ENCODE data around the gene PPP6R2. TPM values are rescaled to one million over a fixed set of nuclear protein-coding genes. Genes with fewer than 3 reads are reported as not detected.
"Not testable (repeated sequence)": the region's sequence is repeated elsewhere in the genome, so short reads cannot be mapped to it uniquely, and the experiment has no call there.

Gene PPP6R2
- polyA plus RNA-seq, 3 donors from 2014 or later, result 13.5 to 43.5 (median 19.6) TPM

GRCh38 chr22:50398831-50399648 lies 55.9 kb downstream of the PPP6R2 start:
- Mint-ChIP-seq H3K9me3 (no peaks in the 10 kb centered on the region), H3K36me3 (peaks cover 5 to 8% (median 6%) of the 10 kb centered on the region in 3 donors), H3K27ac (peak overlapping the region; percentile 84 to 91 (median 88)), H3K4me3 (peak overlapping the region in 3 of 5 donors; percentile 24 to 82 (median 63)), H3K4me1 (peaks cover 47 to 65% of the 10 kb centered on the region in 2 donors), H3K27me3 (ENCODE audit: low read depth in 3 of 3) (peaks cover 0 to 7% (median 0%) of the 10 kb centered on the region in 3 donors)
- peak in 2 of 3 donors; percentile 10 to 21 for DNase-seq

GRCh38 chr22:50399751-50400331 lies 56.7 kb downstream of the PPP6R2 start:
- Mint-ChIP-seq H3K4me1 (peaks cover 50 to 65% of the 10 kb centered on the region in 2 donors), H3K27ac (peak overlapping the region; percentile 84 to 91 (median 88)), H3K36me3 (peaks cover 4 to 7% (median 4%) of the 10 kb centered on the region in 3 donors), H3K9me3 (no peaks in the 10 kb centered on the region), H3K4me3 (peak overlapping the region; percentile 9 to 56 (median 23)), H3K27me3 (ENCODE audit: low read depth in 3 of 3) (peaks cover 0 to 7% (median 0%) of the 10 kb centered on the region in 3 donors)
- peak; percentile 26 to 32 (median 30) for DNase-seq

- Mint-ChIP-seq H3K9me3 (no peaks in the 10 kb centered on the region), H3K36me3 (peaks cover 0 to 3% (median 0%) of the 10 kb centered on the region in 3 donors), H3K4me1 (peaks cover 48 to 64% of the 10 kb centered on the region in 2 donors), H3K27ac (peak overlapping the region; percentile 84 to 91 (median 88)), H3K27me3 (ENCODE audit: low read depth in 3 of 3) (peaks cover 0 to 4% (median 0%) of the 10 kb centered on the region in 3 donors), H3K4me3 (peak overlapping the region in 4 of 5 donors; percentile 18 to 56 (median 34))
- DNase-seq, result no peak
These were observed 57.3 kb downstream of the PPP6R2 start for GRCh38 chr22:50400406-50400805.

DNA sequence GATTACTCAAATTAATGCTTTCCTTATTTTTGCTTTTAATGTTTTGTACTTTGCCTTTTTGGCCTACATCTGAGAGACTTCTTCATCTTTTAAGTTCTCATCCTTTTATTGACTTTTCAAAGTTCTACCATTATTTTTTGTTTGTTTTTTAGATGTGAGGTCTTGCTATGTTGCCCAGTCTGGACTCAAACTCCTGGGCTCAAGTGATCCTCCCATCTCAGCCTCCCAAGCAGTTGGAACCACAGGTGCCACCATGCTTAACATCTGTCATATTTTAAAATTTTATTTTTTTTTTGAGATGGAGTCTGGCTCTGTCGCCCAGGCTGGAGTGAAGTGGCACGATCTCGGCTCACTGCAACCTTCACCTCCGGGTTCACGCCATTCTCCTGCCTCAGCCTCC lies 57.8 kb downstream of the PPP6R2 start:
- peak overlapping the region in 2 of 5 donors; percentile 24 to 30 for H3K4me3 Mint-ChIP-seq
- H3K36me3 Mint-ChIP-seq, result peaks cover 0 to 3% (median 0%) of the 10 kb centered on the region in 3 donors
- peak overlapping the region; percentile 84 to 91 (median 88) for H3K27ac Mint-ChIP-seq
- peaks cover 0 to 5% (median 0%) of the 10 kb centered on the region in 3 donors for H3K27me3 Mint-ChIP-seq (ENCODE audit: low read depth in 3 of 3)
- no peak for DNase-seq
- peaks cover 48 to 67% of the 10 kb centered on the region in 2 donors for H3K4me1 Mint-ChIP-seq
- H3K9me3 Mint-ChIP-seq, result no peaks in the 10 kb centered on the region

- peaks cover 0 to 6% (median 0%) of the 10 kb centered on the region in 3 donors for H3K27me3 Mint-ChIP-seq (ENCODE audit: low read depth in 3 of 3)
- H3K9me3 Mint-ChIP-seq, result no peaks in the 10 kb centered on the region
- H3K27ac Mint-ChIP-seq, result peak overlapping the region in 5 of 6 donors; percentile 19 to 73 (median 48)
- H3K4me1 Mint-ChIP-seq, result peaks cover 46 to 66% of the 10 kb centered on the region in 2 donors
- H3K4me3 Mint-ChIP-seq, result no peak overlapping the region
- H3K36me3 Mint-ChIP-seq, result peaks cover 0 to 4% (median 3%) of the 10 kb centered on the region in 3 donors
- no peak for DNase-seq
These were observed 58.8 kb downstream of the PPP6R2 start for GRCh38 chr22:50401907-50402306.

- DNase-seq, result no peak
- peaks cover 39 to 58% of the 10 kb centered on the region in 2 donors for H3K4me1 Mint-ChIP-seq
- peaks cover 0 to 4% (median 0%) of the 10 kb centered on the region in 3 donors for H3K36me3 Mint-ChIP-seq
- H3K27ac Mint-ChIP-seq, result peak overlapping the region in 3 of 6 donors; percentile 30 to 80 (median 59)
- H3K9me3 Mint-ChIP-seq, result no peaks in the 10 kb centered on the region
- H3K27me3 Mint-ChIP-seq (ENCODE audit: low read depth in 3 of 3), result peaks cover 0 to 6% (median 0%) of the 10 kb centered on the region in 3 donors
- no peak overlapping the region for H3K4me3 Mint-ChIP-seq
These were observed 60.6 kb downstream of the PPP6R2 start for GRCh38 chr22:50403701-50404101.

DNA sequence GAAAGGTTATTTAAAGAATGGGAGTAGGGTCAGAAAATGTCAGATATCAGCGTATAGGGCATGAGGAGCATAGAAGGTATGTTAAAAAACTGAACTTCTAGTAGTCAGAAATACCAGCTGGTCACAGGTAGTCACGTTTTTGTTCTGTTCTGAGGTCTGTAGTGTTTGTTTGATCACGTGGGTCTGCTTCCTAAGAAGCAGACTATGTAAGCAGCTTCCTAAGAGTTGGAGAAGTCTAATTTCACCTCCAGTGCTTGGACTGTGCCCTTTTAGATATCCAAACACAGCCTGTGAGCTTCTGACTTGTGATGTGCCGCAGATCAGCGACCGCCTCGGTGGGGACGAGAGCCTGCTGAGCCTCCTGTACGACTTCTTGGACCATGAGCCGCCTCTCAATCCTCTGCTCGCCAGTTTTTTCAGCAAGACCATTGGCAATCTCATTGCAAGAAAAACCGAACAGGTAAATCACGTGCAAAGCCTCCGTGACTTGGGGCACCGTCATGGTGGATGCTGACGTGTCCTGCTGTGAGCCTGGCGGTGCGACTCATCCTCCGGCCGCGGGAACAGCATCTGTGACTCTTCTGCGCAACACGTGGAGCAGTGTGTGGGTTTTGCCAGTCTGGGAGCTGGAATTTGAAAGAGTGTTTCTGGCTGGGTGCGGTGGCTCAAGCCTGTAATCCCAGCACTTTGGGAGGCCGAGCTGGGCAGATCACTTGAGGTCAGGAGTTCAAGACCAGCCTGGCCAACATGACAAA lies 63.5 kb downstream of the PPP6R2 start:
- H3K4me1 Mint-ChIP-seq, result peaks cover 19 to 34% of the 10 kb centered on the region in 2 donors

DNA sequence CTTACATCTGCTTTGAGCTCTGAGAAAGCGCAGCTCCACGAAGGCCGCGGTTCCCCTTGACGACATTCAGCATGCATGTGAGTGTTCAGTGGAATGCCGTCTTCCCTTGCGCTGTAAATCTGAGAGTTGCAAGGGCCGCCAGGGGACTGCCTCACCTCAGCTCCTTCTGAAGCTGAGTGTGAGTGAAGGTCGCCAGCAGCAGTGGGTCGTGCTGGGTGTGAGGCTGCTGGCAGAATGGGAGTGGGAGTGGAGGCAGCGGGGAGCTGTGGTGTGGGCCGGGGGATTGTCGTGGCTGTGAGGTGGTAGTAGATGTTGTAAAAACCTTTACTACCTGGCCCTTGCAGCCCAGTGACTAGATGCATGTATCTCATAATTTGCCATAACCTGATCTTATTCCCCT lies 65.2 kb downstream of the PPP6R2 start:
- Mint-ChIP-seq H3K36me3 (peaks cover 0 to 4% (median 0%) of the 10 kb centered on the region in 3 donors), H3K4me3 (no peak overlapping the region), H3K27ac (peak overlapping the region in 3 of 6 donors; percentile 18 to 70 (median 53)), H3K4me1 (peaks cover 15 to 19% of the 10 kb centered on the region in 2 donors), H3K27me3 (ENCODE audit: low read depth in 3 of 3) (peaks cover 0 to 4% (median 0%) of the 10 kb centered on the region in 3 donors), H3K9me3 (no peaks in the 10 kb centered on the region)
- no peak for DNase-seq

More for the DNA sequence above, 63.5 kb downstream of the PPP6R2 start:
- H3K9me3 Mint-ChIP-seq, result no peaks in the 10 kb centered on the region
- H3K36me3 Mint-ChIP-seq, result peaks cover 0 to 4% (median 0%) of the 10 kb centered on the region in 3 donors
- H3K27me3 Mint-ChIP-seq (ENCODE audit: low read depth in 3 of 3), result peaks cover 0 to 4% (median 0%) of the 10 kb centered on the region in 3 donors
- DNase-seq, result no peak
- no peak overlapping the region for H3K4me3 Mint-ChIP-seq
- H3K27ac Mint-ChIP-seq, result peak overlapping the region; percentile 13 to 91 (median 81)

DNA sequence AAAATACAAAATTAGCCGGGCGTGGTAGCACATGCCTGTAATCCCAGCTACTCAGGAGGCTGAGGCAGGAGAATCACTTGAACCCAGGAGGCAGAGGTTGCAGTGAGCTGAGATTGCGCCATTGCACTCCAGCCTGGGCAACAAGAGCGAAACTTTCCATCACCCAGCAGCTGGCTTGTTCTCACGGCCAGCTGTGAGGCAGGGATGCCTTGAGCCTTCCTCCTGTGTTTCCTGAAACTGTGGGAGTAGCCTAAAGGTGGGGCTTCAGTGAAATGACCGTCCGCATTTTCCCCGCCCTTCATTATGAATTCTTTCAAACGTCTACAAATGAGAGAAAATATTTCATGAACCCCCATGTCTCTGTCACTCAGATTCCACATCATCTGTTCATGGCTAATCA lies 65.8 kb downstream of the PPP6R2 start:
- H3K4me1 Mint-ChIP-seq, result peaks cover 11 to 14% of the 10 kb centered on the region in 2 donors
- H3K27ac Mint-ChIP-seq; H3K27me3 Mint-ChIP-seq (ENCODE audit: low read depth in 3 of 3); H3K9me3 Mint-ChIP-seq; DNase-seq; H3K36me3 Mint-ChIP-seq; H3K4me3 Mint-ChIP-seq: not testable (repeated sequence)

DNA sequence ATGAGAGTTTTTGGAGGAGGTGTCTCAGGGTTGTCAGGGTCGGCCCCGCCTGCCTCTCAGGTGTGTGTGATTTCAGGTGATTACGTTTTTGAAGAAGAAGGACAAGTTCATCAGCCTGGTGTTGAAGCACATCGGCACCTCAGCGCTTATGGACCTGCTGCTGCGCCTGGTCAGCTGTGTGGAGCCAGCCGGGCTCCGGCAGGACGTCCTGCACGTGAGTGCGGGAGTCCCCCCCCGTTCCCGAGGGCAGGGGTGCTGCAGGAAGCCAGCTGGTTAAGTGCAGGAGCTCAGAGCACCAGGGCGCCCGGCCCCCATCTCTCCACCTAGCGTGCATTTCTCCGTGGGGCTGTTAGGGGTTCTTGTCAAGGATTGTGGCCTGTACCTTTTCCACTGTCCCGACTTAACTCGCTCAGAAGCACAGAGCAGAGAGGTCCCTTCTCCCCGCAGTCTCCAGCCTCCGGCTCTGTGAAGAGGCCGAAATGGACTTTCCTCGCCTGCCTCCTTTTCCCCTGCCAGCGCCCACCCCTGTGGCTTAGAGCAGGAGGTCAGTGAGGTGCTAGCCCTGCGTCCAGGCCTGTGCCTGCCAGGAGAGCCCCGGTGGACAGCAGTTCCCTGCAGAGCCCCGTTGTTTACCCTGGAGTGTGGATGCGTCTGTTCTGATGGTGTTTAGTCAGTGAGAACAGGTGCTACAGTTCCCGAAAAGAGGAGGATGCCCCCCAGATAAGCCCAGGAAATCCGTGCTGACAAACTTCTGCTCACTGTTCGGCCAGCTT lies 71.5 kb downstream of the PPP6R2 start:
- Mint-ChIP-seq H3K36me3 (peaks cover 3 to 22% (median 5%) of the 10 kb centered on the region in 3 donors), H3K27ac (no peak overlapping the region), H3K9me3 (no peaks in the 10 kb centered on the region), H3K4me3 (no peak overlapping the region), H3K27me3 (ENCODE audit: low read depth in 3 of 3) (no peaks in the 10 kb centered on the region), H3K4me1 (no peaks in the 10 kb centered on the region)
- DNase-seq, result no peak

DNA sequence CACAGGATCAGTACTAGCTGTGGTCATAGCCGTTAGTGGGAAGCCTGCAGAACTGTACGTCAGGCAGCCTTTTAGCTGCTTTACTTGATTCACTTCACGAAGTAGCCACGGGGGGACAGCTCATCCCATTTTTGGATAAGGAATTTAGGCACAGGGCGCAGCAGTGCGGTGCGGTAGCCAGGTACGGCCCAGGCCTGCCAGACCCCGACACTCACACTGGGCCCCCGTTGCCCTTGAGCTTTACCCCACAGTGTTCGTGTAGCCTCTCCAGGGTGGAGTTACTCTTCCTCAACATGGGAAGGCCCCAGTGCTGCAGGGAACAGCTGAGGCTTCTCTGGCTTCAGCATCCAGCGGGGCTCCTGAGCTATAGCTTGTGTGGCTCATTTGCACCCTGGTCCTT lies 72.3 kb downstream of the PPP6R2 start:
- Mint-ChIP-seq H3K9me3 (no peaks in the 10 kb centered on the region), H3K4me1 (no peaks in the 10 kb centered on the region), H3K36me3 (peaks cover 3 to 28% (median 5%) of the 10 kb centered on the region in 3 donors), H3K27ac (no peak overlapping the region), H3K4me3 (no peak overlapping the region), H3K27me3 (ENCODE audit: low read depth in 3 of 3) (peaks cover 0 to 4% (median 0%) of the 10 kb centered on the region in 3 donors)
- no peak for DNase-seq

DNA sequence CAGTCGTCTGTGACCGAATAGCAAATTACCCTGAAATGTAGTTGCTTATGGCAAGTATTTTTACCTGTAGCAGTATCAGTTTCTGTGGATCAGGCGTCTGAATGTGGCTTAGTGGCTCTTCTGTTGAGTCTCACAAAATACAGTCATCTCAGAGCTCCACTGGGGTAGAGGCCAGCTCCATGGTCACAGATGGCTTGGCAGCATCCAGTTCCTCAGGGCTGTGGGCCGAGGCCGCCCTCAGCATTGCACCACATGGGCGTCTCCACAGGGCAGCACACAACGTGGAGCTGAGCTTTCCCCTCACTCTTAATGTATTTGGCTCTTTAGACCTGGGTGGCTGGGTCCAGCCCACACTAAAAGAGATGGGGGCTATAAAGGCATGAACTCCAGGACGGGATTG lies 73.9 kb downstream of the PPP6R2 start:
- H3K36me3 Mint-ChIP-seq, result peaks cover 7 to 35% (median 7%) of the 10 kb centered on the region in 3 donors
- H3K27ac Mint-ChIP-seq, result no peak overlapping the region
- no peak overlapping the region for H3K4me3 Mint-ChIP-seq
- H3K9me3 Mint-ChIP-seq, result no peaks in the 10 kb centered on the region
- H3K4me1 Mint-ChIP-seq, result no peaks in the 10 kb centered on the region
- peaks cover 0 to 6% (median 0%) of the 10 kb centered on the region in 3 donors for H3K27me3 Mint-ChIP-seq (ENCODE audit: low read depth in 3 of 3)
- DNase-seq, result no peak

All from immature natural killer cell (primary cell).